Neural cell (in vitro differentiated cells): ENCODE data around the gene EXD3. TPM values are rescaled to one million over a fixed set of nuclear protein-coding genes. Genes with fewer than 3 reads are reported as not detected.

ENCODE experiments used
- H2AFZ ChIP-seq: fragments of 200-600, 300-800 bp; sonication (generic), shearing (Covaris generic); 2 replicates; pipeline ENCODE4 v1.6.0; 2014; ENCODE audit warnings: low read depth, mild to moderate bottlenecking, antibody characterized with exemption, low read length, moderate library complexity
- H3F3A ChIP-seq: fragments of 200-600 bp; shearing (Covaris generic); 2 replicates; pipeline ENCODE4 v1.6.1; 2016; ENCODE audit warnings: mild to moderate bottlenecking, moderate library complexity, mixed read lengths, antibody characterized with exemption, low read length; ENCODE audit not compliant: insufficient read depth, poor library complexity, severe bottlenecking
- H3K27ac ChIP-seq: fragments of 200-600, 300-800 bp; sonication (generic), shearing (Covaris generic); 2 replicates; pipeline ENCODE4 v1.5.1; 2014; ENCODE audit warnings: mild to moderate bottlenecking, low read length, moderate library complexity
- H3K27me3 ChIP-seq: fragments of 300-800, 200-600 bp; sonication (generic), shearing (Covaris generic); 2 replicates; pipeline ENCODE4 v1.6.0; 2014; ENCODE audit warnings: mild to moderate bottlenecking, low read depth, low read length, moderate library complexity; ENCODE audit not compliant: insufficient read depth
- H3K36me3 ChIP-seq: fragments of 300-800, 200-600 bp; sonication (generic), shearing (Covaris generic); 2 replicates; pipeline ENCODE4 v1.5.1; 2014; ENCODE audit warnings: mild to moderate bottlenecking, antibody characterized with exemption, low read length, moderate library complexity; ENCODE audit not compliant: insufficient read depth
- H3K4me2 ChIP-seq: fragments of 300-800, 200-600 bp; sonication (generic), shearing (Covaris generic); 2 replicates; pipeline ENCODE4 v1.6.0; 2014; ENCODE audit warnings: mild to moderate bottlenecking, low read length
- H3K4me3 ChIP-seq: fragments of 300-800, 200-600 bp; sonication (generic), shearing (Covaris generic); 2 replicates; pipeline ENCODE4 v1.5.1; 2014; ENCODE audit warnings: mild to moderate bottlenecking, low read length, moderate library complexity
- H3K79me2 ChIP-seq: fragments of 200-600 bp; shearing (Covaris generic); replicated peaks from 2 replicates; pipeline ENCODE4 v1.6.0; 2014; ENCODE audit warnings: mild to moderate bottlenecking, low read length, moderate library complexity; ENCODE audit not compliant: insufficient read depth
- H3K9ac ChIP-seq: fragments of 300-800, 200-600 bp; sonication (generic), shearing (Covaris generic); 2 replicates; pipeline ENCODE4 v1.6.1; 2016; ENCODE audit warnings: mild to moderate bottlenecking, low read length, mixed read lengths
- H3K9me2 ChIP-seq: fragments of 200-600 bp; shearing (Covaris generic); 2 replicates; pipeline ENCODE4 v1.6.1; 2016; ENCODE audit warnings: mild to moderate bottlenecking, low read length, mixed read lengths; ENCODE audit not compliant: insufficient read depth
- H3K9me3 ChIP-seq: fragments of 200-600, 300-800 bp; sonication (generic), shearing (Covaris generic); 2 replicates; pipeline ENCODE4 v1.6.1; 2016; ENCODE audit warnings: mild to moderate bottlenecking, mixed run types, low read length, moderate library complexity, mixed read lengths
- H4K20me1 ChIP-seq: fragments of 200-600 bp; shearing (Covaris generic); 2 replicates; pipeline ENCODE4 v1.6.1; 2016; ENCODE audit warnings: mild to moderate bottlenecking, mixed run types; ENCODE audit not compliant: insufficient read depth
- MXI1 ChIP-seq: fragments of 450-650 bp; conservative IDR thresholded peaks from 2 replicates; pipeline ENCODE4 v1.6.1; 2014; ENCODE audit warnings: antibody characterized with exemption, mild to moderate bottlenecking; ENCODE audit not compliant: poor library complexity, severe bottlenecking
- RAD21 ChIP-seq: fragments of 450-650 bp; conservative IDR thresholded peaks from 2 replicates; pipeline ENCODE4 v1.6.1; 2014; ENCODE audit warnings: antibody characterized with exemption, mild to moderate bottlenecking, moderate library complexity
- SMC3 ChIP-seq: fragments of 450-650 bp; conservative IDR thresholded peaks from 2 replicates; pipeline ENCODE4 v1.6.1; 2014; ENCODE audit warnings: antibody characterized with exemption, mild to moderate bottlenecking, moderate library complexity; ENCODE audit not compliant: poor library complexity
- polyA plus RNA-seq: library from polyadenylated mRNA; depleted of rRNA; stranded (reverse); fragments of >200 nt; gene quantifications from 2 replicates; pipeline ENCODE4 v1.2.3, GENCODE V29; 2014
- TF ChIP-seq, protein P1 (sequence below): fragments of 450-650 bp; IDR thresholded peaks from 2 replicates; pipeline ENCODE4 v1.5.1; 2014; ENCODE audit warnings: antibody characterized with exemption, mild to moderate bottlenecking, moderate library complexity; ENCODE audit not compliant: poor library complexity, severe bottlenecking
- TF ChIP-seq, protein P2 (sequence below): IDR thresholded peaks from 2 replicates; pipeline ENCODE4 v1.6.1; 2012; ENCODE audit warnings: borderline replicate concordance

EXD3 gene
- polyA plus RNA-seq, 1 donor from 2014 or later, result 32.9 TPM

DNA sequence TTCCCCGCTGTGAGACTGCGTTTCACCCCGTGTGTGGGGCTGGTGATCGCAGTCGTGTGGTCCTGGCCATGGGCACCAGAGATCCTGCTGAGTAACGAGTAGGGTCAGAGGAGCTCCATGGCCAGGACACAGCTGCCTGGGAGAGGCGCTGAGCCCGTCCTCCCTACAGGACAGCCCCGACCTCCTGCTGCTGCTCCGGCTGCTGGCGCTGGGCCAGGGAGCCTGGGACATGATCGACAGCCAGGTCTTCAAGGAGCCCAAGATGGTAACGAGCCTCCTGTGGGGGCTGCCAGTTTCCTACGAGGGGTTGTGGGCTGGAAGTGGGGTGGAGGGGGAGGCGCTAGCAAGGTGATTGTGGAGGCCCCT, 156.8 kb downstream of the EXD3 start:
- TF ChIP-seq MXI1 (no peak), RAD21 (no peak), SMC3 (no peak)
- TF ChIP-seq, protein P1, sequence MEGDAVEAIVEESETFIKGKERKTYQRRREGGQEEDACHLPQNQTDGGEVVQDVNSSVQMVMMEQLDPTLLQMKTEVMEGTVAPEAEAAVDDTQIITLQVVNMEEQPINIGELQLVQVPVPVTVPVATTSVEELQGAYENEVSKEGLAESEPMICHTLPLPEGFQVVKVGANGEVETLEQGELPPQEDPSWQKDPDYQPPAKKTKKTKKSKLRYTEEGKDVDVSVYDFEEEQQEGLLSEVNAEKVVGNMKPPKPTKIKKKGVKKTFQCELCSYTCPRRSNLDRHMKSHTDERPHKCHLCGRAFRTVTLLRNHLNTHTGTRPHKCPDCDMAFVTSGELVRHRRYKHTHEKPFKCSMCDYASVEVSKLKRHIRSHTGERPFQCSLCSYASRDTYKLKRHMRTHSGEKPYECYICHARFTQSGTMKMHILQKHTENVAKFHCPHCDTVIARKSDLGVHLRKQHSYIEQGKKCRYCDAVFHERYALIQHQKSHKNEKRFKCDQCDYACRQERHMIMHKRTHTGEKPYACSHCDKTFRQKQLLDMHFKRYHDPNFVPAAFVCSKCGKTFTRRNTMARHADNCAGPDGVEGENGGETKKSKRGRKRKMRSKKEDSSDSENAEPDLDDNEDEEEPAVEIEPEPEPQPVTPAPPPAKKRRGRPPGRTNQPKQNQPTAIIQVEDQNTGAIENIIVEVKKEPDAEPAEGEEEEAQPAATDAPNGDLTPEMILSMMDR, result no peak
- TF ChIP-seq, protein P2, sequence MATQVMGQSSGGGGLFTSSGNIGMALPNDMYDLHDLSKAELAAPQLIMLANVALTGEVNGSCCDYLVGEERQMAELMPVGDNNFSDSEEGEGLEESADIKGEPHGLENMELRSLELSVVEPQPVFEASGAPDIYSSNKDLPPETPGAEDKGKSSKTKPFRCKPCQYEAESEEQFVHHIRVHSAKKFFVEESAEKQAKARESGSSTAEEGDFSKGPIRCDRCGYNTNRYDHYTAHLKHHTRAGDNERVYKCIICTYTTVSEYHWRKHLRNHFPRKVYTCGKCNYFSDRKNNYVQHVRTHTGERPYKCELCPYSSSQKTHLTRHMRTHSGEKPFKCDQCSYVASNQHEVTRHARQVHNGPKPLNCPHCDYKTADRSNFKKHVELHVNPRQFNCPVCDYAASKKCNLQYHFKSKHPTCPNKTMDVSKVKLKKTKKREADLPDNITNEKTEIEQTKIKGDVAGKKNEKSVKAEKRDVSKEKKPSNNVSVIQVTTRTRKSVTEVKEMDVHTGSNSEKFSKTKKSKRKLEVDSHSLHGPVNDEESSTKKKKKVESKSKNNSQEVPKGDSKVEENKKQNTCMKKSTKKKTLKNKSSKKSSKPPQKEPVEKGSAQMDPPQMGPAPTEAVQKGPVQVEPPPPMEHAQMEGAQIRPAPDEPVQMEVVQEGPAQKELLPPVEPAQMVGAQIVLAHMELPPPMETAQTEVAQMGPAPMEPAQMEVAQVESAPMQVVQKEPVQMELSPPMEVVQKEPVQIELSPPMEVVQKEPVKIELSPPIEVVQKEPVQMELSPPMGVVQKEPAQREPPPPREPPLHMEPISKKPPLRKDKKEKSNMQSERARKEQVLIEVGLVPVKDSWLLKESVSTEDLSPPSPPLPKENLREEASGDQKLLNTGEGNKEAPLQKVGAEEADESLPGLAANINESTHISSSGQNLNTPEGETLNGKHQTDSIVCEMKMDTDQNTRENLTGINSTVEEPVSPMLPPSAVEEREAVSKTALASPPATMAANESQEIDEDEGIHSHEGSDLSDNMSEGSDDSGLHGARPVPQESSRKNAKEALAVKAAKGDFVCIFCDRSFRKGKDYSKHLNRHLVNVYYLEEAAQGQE, result no peak
- no peaks in the 10 kb centered on the region for H3K36me3 ChIP-seq

DNA sequence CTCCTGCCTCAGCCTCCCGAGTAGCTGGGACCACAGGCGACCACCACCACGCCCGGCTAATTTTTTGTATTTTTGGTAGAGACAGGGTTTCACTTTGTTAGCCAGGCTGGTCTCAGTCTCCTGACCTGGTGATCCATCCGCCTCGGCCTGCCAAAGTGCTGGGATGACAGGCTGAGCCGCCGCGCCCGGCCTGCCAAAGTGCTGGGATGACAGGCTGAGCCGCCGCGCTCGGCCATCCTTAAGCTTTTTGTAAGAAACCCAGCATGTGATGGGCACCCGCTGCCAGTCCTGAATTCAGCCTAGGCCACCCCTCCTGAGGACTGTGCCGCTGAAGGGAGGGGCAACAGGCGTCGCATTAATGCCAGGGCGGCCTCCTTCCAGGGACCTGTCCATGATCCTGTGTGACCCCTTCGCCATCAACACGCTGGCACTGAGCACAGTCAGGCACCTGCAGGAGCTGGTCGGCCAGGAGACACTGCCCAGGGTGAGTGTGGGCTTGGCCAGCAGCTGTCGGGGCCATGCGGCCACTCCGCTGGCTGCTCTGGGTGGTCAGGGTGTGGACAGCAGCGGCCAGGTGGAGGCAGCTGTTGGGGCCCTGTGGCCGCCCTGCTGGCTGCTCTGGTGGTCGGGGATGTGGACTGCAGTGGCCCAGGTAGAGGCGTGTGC, 157.3 kb downstream of the EXD3 start:
- TF ChIP-seq, protein P2, result no peak
- TF ChIP-seq SMC3, result no peak
- H2AFZ ChIP-seq, result no peak overlapping the region
- H3K9me3 ChIP-seq, result no peaks in the 10 kb centered on the region
- no peak overlapping the region for H3K27ac ChIP-seq
- no peaks in the 10 kb centered on the region for H4K20me1 ChIP-seq
- H3K9ac ChIP-seq, result no peak overlapping the region
- H3K4me2 ChIP-seq, result no peak overlapping the region
- H3K27me3 ChIP-seq, result no peaks in the 10 kb centered on the region
- no peaks in the 10 kb centered on the region for H3F3A ChIP-seq
- no peaks in the 10 kb centered on the region for H3K9me2 ChIP-seq
- H3K36me3 ChIP-seq, result no peaks in the 10 kb centered on the region
- no peak overlapping the region for H3K4me3 ChIP-seq
- H3K79me2 ChIP-seq, result no peaks in the 10 kb centered on the region

More for the DNA sequence above, 156.8 kb downstream of the EXD3 start:
- H3K27me3 ChIP-seq, result no peaks in the 10 kb centered on the region
- H3K4me2 ChIP-seq, result no peak overlapping the region
- no peak overlapping the region for H3K27ac ChIP-seq
- H3F3A ChIP-seq, result no peaks in the 10 kb centered on the region
- no peaks in the 10 kb centered on the region for H3K9me2 ChIP-seq
- no peaks in the 10 kb centered on the region for H3K9me3 ChIP-seq
- H2AFZ ChIP-seq, result no peak overlapping the region
- no peak overlapping the region for H3K9ac ChIP-seq
- no peaks in the 10 kb centered on the region for H3K79me2 ChIP-seq
- H3K4me3 ChIP-seq, result no peak overlapping the region
- no peaks in the 10 kb centered on the region for H4K20me1 ChIP-seq
